Upper lobe of right lung (tissue), 1 donor: ENCODE data around the gene COBL. TPM values are rescaled to one million over a fixed set of nuclear protein-coding genes. Genes with fewer than 3 reads are reported as not detected.
"Not testable (repeated sequence)": the region's sequence is repeated elsewhere in the genome, so short reads cannot be mapped to it uniquely, and the experiment has no call there.

Source experiments
- ATAC-seq: fragments of 200-7000 bp; cut with Tn5 transposase; one replicate; pipeline ENCODE4 v1.9.1; 2020; ENCODE audit warnings: mild to moderate bottlenecking, moderate library complexity
- DNase-seq: peaks from one replicate; pipeline ENCODE4 v3.0.0-alpha.2; 2020
- H3K27ac ChIP-seq: fragments of 200-600 bp; one replicate; pipeline ENCODE4 v1.8.0; 2022
- H3K27me3 ChIP-seq: fragments of 200-600 bp; one replicate; pipeline ENCODE4 v1.8.0; 2022; ENCODE audit warnings: mild to moderate bottlenecking
- H3K36me3 ChIP-seq: fragments of 200-600 bp; one replicate; pipeline ENCODE4 v1.8.0; 2022
- H3K4me1 ChIP-seq: fragments of 200-600 bp; one replicate; pipeline ENCODE4 v1.8.0; 2022
- H3K4me3 ChIP-seq: fragments of 200-600 bp; one replicate; pipeline ENCODE4 v1.8.0; 2022; ENCODE audit warnings: mild to moderate bottlenecking
- H3K9me3 ChIP-seq: fragments of 200-600 bp; one replicate; pipeline ENCODE4 v1.8.0; 2022
- intact Hi-C: fragments of 100-400 bp; cut with DNase I; formaldehyde crosslinking; loops from one replicate; pipeline ENCODE4 v1.11.0; 2022
- total RNA-seq: library from RNA; stranded (reverse); fragmentation: NEBNext Ultra II Directional; extraction: Animal tissue kit (Norgen Biotek cat#: 25700); gene quantifications from one replicate; pipeline ENCODE4 v1.2.1, GENCODE V29; 2021
- TF ChIP-seq, protein P1 (sequence below): fragments of 200-600 bp; IDR thresholded peaks from one replicate; pipeline ENCODE4 v1.8.0; 2022; ENCODE audit warnings: antibody characterized with exemption
- donor health status: DM: no; HTN: yes; CAD: no; lungs with severe emphysema.

COBL gene
- total RNA-seq, 1 donor from 2014 or later = 29.2 TPM

DNA sequence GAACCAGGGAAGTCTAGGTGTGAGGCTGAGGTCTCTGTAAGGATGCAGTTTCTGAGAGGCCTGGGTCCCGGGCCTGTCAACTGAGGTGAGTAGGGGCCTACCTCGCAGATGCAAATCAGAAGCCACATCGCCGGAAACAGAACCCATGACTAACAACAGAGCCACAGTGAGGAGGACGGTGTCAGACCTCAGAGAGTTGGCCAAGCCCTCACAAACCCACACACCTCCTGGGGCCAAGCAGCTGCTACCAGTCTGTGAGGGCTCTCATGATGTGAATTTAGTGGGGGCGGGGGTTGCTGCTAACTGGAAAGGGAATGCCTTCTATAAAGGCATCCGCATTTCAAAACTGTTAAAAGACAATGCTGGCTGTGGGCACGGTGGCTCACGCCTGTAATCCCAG lies 103.0 kb downstream of the COBL start:
- H3K27me3 ChIP-seq = no peaks in the 10 kb centered on the region
- intact Hi-C loops = no loop called here
- H3K4me1 ChIP-seq = no peaks in the 10 kb centered on the region

DNA sequence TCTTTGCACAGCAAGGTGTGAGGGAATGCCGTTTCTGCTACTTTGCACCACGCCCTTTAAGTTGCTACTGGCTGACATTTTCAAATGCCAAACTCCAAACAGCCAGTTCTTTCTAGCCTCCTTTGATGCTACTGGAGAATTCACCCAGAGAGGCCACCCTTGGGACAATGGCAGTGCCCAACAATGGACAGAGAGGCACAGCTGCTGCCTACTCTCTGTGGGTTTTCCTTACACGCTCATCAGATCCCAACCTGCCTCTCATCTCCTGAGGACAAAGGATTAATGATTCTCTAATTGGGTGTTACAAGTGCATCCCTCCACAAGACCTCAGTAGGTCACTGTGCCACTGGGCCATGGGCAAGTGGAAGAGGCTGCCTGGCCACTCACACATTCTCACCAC lies 105.8 kb downstream of the COBL start:
- TF ChIP-seq, protein P1, sequence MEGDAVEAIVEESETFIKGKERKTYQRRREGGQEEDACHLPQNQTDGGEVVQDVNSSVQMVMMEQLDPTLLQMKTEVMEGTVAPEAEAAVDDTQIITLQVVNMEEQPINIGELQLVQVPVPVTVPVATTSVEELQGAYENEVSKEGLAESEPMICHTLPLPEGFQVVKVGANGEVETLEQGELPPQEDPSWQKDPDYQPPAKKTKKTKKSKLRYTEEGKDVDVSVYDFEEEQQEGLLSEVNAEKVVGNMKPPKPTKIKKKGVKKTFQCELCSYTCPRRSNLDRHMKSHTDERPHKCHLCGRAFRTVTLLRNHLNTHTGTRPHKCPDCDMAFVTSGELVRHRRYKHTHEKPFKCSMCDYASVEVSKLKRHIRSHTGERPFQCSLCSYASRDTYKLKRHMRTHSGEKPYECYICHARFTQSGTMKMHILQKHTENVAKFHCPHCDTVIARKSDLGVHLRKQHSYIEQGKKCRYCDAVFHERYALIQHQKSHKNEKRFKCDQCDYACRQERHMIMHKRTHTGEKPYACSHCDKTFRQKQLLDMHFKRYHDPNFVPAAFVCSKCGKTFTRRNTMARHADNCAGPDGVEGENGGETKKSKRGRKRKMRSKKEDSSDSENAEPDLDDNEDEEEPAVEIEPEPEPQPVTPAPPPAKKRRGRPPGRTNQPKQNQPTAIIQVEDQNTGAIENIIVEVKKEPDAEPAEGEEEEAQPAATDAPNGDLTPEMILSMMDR = no peak
- no peak for ATAC-seq
- no peak overlapping the region for H3K27ac ChIP-seq
- no peak overlapping the region for H3K4me3 ChIP-seq
- no peaks in the 10 kb centered on the region for H3K36me3 ChIP-seq
- no peaks in the 10 kb centered on the region for H3K4me1 ChIP-seq
- DNase-seq = no peak
- intact Hi-C loops = no loop called here
- no peaks in the 10 kb centered on the region for H3K9me3 ChIP-seq
- H3K27me3 ChIP-seq = no peaks in the 10 kb centered on the region

More for the DNA sequence above, 103.0 kb downstream of the COBL start:
- DNase-seq (no peak), ATAC-seq (no peak)
- Histone ChIP-seq H3K9me3 (no peaks in the 10 kb centered on the region), H3K27ac (no peak overlapping the region), H3K4me3 (no peak overlapping the region), H3K36me3 (no peaks in the 10 kb centered on the region)
- TF ChIP-seq, protein P1 = no peak

DNA sequence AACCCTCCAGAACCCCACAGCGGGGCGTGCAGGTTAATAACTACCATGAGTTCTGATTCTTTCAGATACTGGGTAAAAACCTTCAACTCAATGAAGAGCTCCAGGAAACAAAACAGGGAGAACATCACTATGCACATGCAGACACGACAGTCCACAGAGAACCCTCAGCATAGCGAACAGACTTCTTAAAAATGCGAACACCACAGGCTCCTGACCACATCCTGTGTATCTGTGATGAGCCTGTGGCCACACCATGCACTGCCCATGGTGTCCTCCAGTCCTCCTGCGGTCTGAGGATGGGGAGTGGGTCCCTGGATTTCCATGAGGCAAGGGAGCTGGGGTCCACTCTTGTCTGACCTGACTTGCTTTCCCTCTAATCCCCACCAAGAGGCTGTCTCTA lies 107.2 kb downstream of the COBL start:
- no peaks in the 10 kb centered on the region for H3K4me1 ChIP-seq
- no peaks in the 10 kb centered on the region for H3K9me3 ChIP-seq
- peak; percentile 32 for ATAC-seq
- H3K27ac ChIP-seq = no peak overlapping the region
- intact Hi-C loops = no loop called here
- TF ChIP-seq, protein P1 = no peak
- no peaks in the 10 kb centered on the region for H3K36me3 ChIP-seq
- no peak overlapping the region for H3K4me3 ChIP-seq
- no peaks in the 10 kb centered on the region for H3K27me3 ChIP-seq
- no peak for DNase-seq

DNA sequence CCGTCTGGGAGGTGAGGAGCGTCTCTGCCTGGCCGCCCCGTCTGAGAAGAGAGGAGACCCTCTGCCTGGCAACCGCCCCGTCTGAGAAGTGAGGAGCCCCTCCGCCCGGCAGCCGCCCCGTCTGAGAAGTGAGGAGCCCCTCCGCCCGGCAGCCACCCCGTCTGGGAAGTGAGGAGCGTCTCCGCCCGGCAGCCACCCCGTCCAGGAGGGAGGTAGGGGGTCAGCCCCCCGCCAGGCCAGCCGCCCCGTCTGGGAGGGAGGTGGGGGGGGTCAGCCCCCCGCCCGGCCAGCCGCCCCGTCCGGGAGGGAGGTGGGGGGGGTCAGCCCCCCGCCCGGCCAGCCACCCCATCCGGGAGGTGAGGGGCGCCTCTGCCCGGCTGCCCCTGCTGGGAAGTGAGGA lies 108.5 kb downstream of the COBL start:
- H3K27ac ChIP-seq, H3K4me1 ChIP-seq, H3K9me3 ChIP-seq, H3K36me3 ChIP-seq, intact Hi-C loops, ATAC-seq, H3K4me3 ChIP-seq, DNase-seq, H3K27me3 ChIP-seq: not testable (repeated sequence)

DNA sequence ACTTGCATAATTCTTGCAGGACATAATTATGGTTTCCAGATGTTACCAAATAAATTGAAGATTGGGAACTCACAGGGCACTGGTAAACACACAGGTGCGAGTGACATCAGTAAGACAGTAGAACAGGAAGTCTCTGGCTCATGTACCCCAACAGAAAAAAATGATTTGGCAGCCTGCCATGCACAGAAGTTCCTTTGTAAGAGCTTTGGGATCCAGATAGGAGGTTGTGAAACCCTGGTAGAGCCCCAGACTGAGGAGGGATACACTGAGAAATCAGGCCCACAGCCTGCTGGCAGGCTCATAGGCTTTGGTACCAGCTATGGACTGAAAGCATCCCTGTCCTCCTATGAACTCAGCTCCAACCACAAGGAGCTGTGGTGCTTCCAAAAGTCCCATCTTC lies 118.0 kb downstream of the COBL start:
- Histone ChIP-seq H3K4me1 (no peaks in the 10 kb centered on the region), H3K4me3 (no peak overlapping the region), H3K9me3 (no peaks in the 10 kb centered on the region), H3K36me3 (no peaks in the 10 kb centered on the region), H3K27me3 (no peaks in the 10 kb centered on the region), H3K27ac (no peak overlapping the region)
- intact Hi-C loops = no loop called here
- no peak for DNase-seq
- TF ChIP-seq, protein P1 = no peak
- ATAC-seq = no peak

DNA sequence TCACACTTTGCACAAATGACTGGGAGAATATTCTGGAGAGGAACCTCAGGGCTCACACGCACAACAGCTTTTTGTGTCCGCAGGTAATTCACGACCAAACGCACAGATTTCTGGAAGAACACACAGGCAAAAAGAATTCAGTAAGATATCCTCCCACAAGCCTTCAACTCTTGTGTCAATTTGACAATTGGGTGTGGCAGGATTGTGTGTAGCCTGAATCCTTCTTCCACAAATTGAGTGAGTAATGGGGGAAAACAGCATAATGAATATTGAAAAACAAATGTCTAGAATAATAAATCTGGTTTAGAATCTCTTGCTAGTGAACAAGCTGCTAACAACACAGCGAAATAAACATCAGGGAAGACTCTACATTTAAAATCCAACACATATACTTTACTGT lies 125.6 kb downstream of the COBL start:
- ATAC-seq (no peak), DNase-seq (no peak)
- Histone ChIP-seq H3K4me3 (no peak overlapping the region), H3K36me3 (no peaks in the 10 kb centered on the region), H3K9me3 (no peaks in the 10 kb centered on the region), H3K27me3 (no peaks in the 10 kb centered on the region), H3K4me1 (no peaks in the 10 kb centered on the region), H3K27ac (no peak overlapping the region)
- intact Hi-C loops = no loop called here
- TF ChIP-seq, protein P1 = no peak
